H9 (cell line): ENCODE measurements around the gene STAC2. TPM values are rescaled to one million over a fixed set of nuclear protein-coding genes. Genes with fewer than 3 reads are reported as not detected.
A peak's percentile ranks its signal among the peaks of the same experiment; 100 is the strongest.

Experiments
- DNase-seq: peaks from one replicate; pipeline ENCODE4 v3.0.0-alpha.2; 2017
- H2AFZ ChIP-seq: one replicate; pipeline ENCODE4 v1.6.1; 2013; ENCODE audit warnings: mild to moderate bottlenecking, low read length, control low read depth, moderate library complexity
- H2AK5ac ChIP-seq: 2 replicates; pipeline ENCODE4 v1.6.1; 2013; ENCODE audit warnings: low read length, control low read depth, mixed read lengths; ENCODE audit not compliant: insufficient read length
- H2BK120ac ChIP-seq: one replicate; pipeline ENCODE4 v1.6.1; 2013; ENCODE audit warnings: low read depth, mild to moderate bottlenecking, low read length, control low read depth, inconsistent platforms; ENCODE audit not compliant: poor library complexity, severe bottlenecking
- H2BK12ac ChIP-seq: 2 replicates; pipeline ENCODE4 v1.6.1; 2013; ENCODE audit warnings: low read length, control low read depth, mixed read lengths, low read depth; ENCODE audit not compliant: insufficient read length
- H2BK15ac ChIP-seq: 2 replicates; pipeline ENCODE4 v1.6.1; 2013; ENCODE audit warnings: low read depth, low read length, control low read depth
- H2BK20ac ChIP-seq: one replicate; pipeline ENCODE4 v1.6.1; 2013; ENCODE audit warnings: low read depth, mild to moderate bottlenecking, low read length, control low read depth, inconsistent platforms; ENCODE audit not compliant: poor library complexity, severe bottlenecking
- H2BK5ac ChIP-seq: 2 replicates; pipeline ENCODE4 v1.6.1; 2013; ENCODE audit warnings: low read length, control low read depth, mixed read lengths; ENCODE audit not compliant: insufficient read length
- H3K14ac ChIP-seq: 2 replicates; pipeline ENCODE4 v1.6.1; 2013; ENCODE audit warnings: low read length, control low read depth; ENCODE audit not compliant: insufficient read depth
- H3K18ac ChIP-seq: 2 replicates; pipeline ENCODE4 v1.6.1; 2013; ENCODE audit warnings: low read depth, mild to moderate bottlenecking, mixed read lengths, low read length, control low read depth; ENCODE audit not compliant: insufficient read length
- H3K23ac ChIP-seq: 2 replicates; pipeline ENCODE4 v1.6.1; 2013; ENCODE audit warnings: low read length, control low read depth, mixed read lengths, low read depth; ENCODE audit not compliant: insufficient read length
- H3K23me2 ChIP-seq: 2 replicates; pipeline ENCODE4 v1.6.1; 2013; ENCODE audit warnings: low read depth, mild to moderate bottlenecking, mixed read lengths, low read length, control low read depth; ENCODE audit not compliant: insufficient read length, poor library complexity, severe bottlenecking
- H3K27ac ChIP-seq: 2 replicates; pipeline ENCODE4 v1.5.1; 2013; ENCODE audit warnings: low read length, control low read depth, mixed read lengths, low read depth; ENCODE audit not compliant: insufficient read length
- H3K27me3 ChIP-seq: 2 replicates; pipeline ENCODE4 v1.6.1; 2013; ENCODE audit warnings: low read length, control low read depth, inconsistent platforms; ENCODE audit not compliant: insufficient read depth
- H3K4ac ChIP-seq: 2 replicates; pipeline ENCODE4 v1.6.1; 2013; ENCODE audit warnings: low read depth, mild to moderate bottlenecking, control low read depth, inconsistent platforms, low read length, moderate library complexity
- H3K4me1 ChIP-seq: 2 replicates; pipeline ENCODE4 v1.6.1; 2013; ENCODE audit warnings: low read length, control low read depth, inconsistent platforms; ENCODE audit not compliant: insufficient read depth
- H3K4me2 ChIP-seq: 2 replicates; pipeline ENCODE4 v1.6.1; 2013; ENCODE audit warnings: low read length, control low read depth, mixed read lengths; ENCODE audit not compliant: insufficient read length, insufficient read depth
- H3K56ac ChIP-seq: 2 replicates; pipeline ENCODE4 v1.6.1; 2013; ENCODE audit warnings: low read depth, mild to moderate bottlenecking, mixed read lengths, low read length, control low read depth; ENCODE audit not compliant: insufficient read length
- H3K79me1 ChIP-seq: 2 replicates; pipeline ENCODE4 v1.6.1; 2013; ENCODE audit warnings: low read depth, mild to moderate bottlenecking, moderate library complexity, low read length, control low read depth, inconsistent platforms; ENCODE audit not compliant: insufficient read depth, poor library complexity, severe bottlenecking
- H3K79me2 ChIP-seq: 2 replicates; pipeline ENCODE4 v1.6.1; 2013; ENCODE audit warnings: low read length, control low read depth, inconsistent platforms; ENCODE audit not compliant: insufficient read depth
- H3K9ac ChIP-seq: 2 replicates; pipeline ENCODE4 v1.6.1; 2013; ENCODE audit warnings: low read length, control low read depth, mixed read lengths; ENCODE audit not compliant: insufficient read length; ENCODE audit errors: extremely low read depth
- H3K9me3 ChIP-seq: one replicate; pipeline ENCODE4 v1.6.1; 2013; ENCODE audit warnings: low read depth, low read length, inconsistent platforms; ENCODE audit not compliant: control insufficient read depth
- H3T11ph ChIP-seq: one replicate; pipeline ENCODE4 v1.6.1; 2013; ENCODE audit warnings: mild to moderate bottlenecking, low read length, control low read depth, inconsistent platforms
- H4K20me1 ChIP-seq: one replicate; pipeline ENCODE4 v1.6.1; 2013; ENCODE audit not compliant: control insufficient read depth, insufficient read length, insufficient read depth
- H4K5ac ChIP-seq: 2 replicates; pipeline ENCODE4 v1.6.1; 2013; ENCODE audit warnings: low read depth, mild to moderate bottlenecking, mixed read lengths, low read length, control low read depth; ENCODE audit not compliant: insufficient read length
- H4K8ac ChIP-seq: replicated peaks from 2 replicates; pipeline ENCODE4 v1.6.1; 2013; ENCODE audit warnings: low read length, control low read depth, mixed read lengths, low read depth; ENCODE audit not compliant: insufficient read length
- H4K91ac ChIP-seq: 2 replicates; pipeline ENCODE4 v1.6.1; 2013; ENCODE audit warnings: low read depth, mild to moderate bottlenecking, moderate library complexity, mixed read lengths, low read length, control low read depth; ENCODE audit not compliant: insufficient read length
- H3K27ac Mint-ChIP-seq, 3 experiments: 2 replicates in 2 of 3; 3 replicates in 1 of 3; pipeline ENCODE4 v1.8.0; 2020 to 2021; ENCODE audit warnings: mixed read lengths in 3 of 3, mild to moderate bottlenecking in 1 of 3, moderate library complexity in 1 of 3
- H3K27me3 Mint-ChIP-seq: 2 replicates; pipeline ENCODE4 v1.8.0; 2021; ENCODE audit warnings: low read depth, mild to moderate bottlenecking, moderate library complexity, mixed read lengths
- H3K36me3 Mint-ChIP-seq, 3 experiments: 2 replicates in 2 of 3; 3 replicates in 1 of 3; pipeline ENCODE4 v1.8.0; 2020 to 2021; ENCODE audit warnings: low read depth in 3 of 3, mixed read lengths in 3 of 3; ENCODE audit not compliant: insufficient read depth in 1 of 3
- H3K4me1 Mint-ChIP-seq, 2 experiments: 2 replicates each; pipeline ENCODE4 v1.8.0; 2020; ENCODE audit warnings: mixed read lengths in 2 of 2
- H3K4me3 Mint-ChIP-seq, 2 experiments: 2 replicates in 1 of 2; 3 replicates in 1 of 2; pipeline ENCODE4 v1.8.0; 2020 to 2021; ENCODE audit warnings: mild to moderate bottlenecking in 2 of 2, mixed read lengths in 2 of 2, moderate library complexity in 1 of 2
- H3K9me3 Mint-ChIP-seq, 2 experiments: 2 replicates in 1 of 2; 3 replicates in 1 of 2; pipeline ENCODE4 v1.8.0; 2020; ENCODE audit warnings: mild to moderate bottlenecking in 2 of 2, mixed read lengths in 2 of 2, moderate library complexity in 1 of 2
- WGBS: extraction: QIAGEN DNeasy Blood & Tissue Kit; methylation state at CpG from one replicate; pipeline ENCODE4 v1.1.7; 2013; ENCODE audit warnings: missing lambda C conversion rate, low lambda C conversion rate, mixed read lengths; ENCODE audit not compliant: insufficient read length; ENCODE audit errors: extremely low coverage; 5-methylcytosine and 5-hydroxymethylcytosine counted together
- total RNA-seq: library from RNA; stranded (reverse); gene quantifications from 2 replicates; pipeline ENCODE4 v1.2.1, GENCODE V29; 2021
- TF ChIP-seq, protein P1 (sequence below): fragments of 200-600 bp; sonication (generic); conservative IDR thresholded peaks from 3 replicates; pipeline ENCODE4 v1.8.0; 2021; ENCODE audit warnings: antibody characterized with exemption, mild to moderate bottlenecking

Gene STAC2
- total RNA-seq, 1 experiment from 2014 or later = 2.5 TPM

DNA sequence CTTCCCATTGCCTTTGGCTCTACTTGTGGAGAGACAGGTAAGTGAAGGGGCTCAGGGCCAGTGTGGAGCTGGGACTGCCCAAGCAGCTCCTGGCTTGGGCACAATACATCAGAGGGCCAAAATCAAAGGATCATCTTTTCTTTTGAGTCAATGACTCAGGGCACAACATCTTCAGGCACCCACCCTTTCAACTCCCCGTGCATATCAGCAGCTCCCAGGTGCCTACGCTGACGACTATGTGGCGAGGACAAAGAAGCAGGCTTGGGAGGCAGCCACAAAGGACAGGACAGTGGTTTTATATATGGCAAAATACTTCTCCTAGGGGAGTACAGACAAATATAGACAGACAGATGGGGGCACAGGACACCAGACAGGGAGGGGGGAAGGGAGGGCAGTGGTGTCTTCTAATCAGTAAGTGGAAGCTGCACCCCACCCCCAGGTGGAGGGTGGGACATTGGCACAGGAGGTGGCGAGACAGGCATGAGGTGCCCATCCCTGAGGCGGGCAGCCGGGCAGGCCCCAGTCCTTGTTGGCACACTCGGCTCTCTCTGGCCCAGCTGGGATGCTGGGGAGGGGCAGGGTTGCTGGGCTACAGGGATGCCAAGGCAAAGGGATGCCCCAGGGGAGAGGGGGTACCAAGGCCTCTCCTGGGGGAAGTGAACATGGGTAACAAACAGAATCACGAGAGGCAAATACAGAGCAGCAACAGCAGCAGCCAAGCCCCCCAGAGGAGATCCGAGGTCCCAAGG lies 52.0 kb downstream of the STAC2 start:
- no peak overlapping the region for H3K23ac ChIP-seq
- peak; percentile 36 for DNase-seq
- H3K14ac ChIP-seq = no peak overlapping the region; the same call in 1 of the 2 replicates
- no peak overlapping the region for H2BK12ac ChIP-seq
- H2AFZ ChIP-seq = no peak overlapping the region
- Mint-ChIP-seq H3K4me1 (peaks cover 31 to 52% of the 10 kb centered on the region in 2 experiments), H3K36me3 (peaks cover 7 to 33% (median 15%) of the 10 kb centered on the region in 3 experiments), H3K27me3 (peaks cover 13% of the 10 kb centered on the region), H3K9me3 (peaks cover 0 to 3% of the 10 kb centered on the region in 2 experiments; a peak in 1 of 5 replicates), H3K4me3 (no peak overlapping the region; a peak in 1 of 5 replicates), H3K27ac (peak overlapping the region in 1 of 3 experiments; percentile 34; a peak in 1 of 7 replicates)
- no peaks in the 10 kb centered on the region for H4K20me1 ChIP-seq
- H2BK120ac ChIP-seq = no peak overlapping the region
- no peak overlapping the region for H3K18ac ChIP-seq
- H4K5ac ChIP-seq = no peak overlapping the region
- H3K27me3 ChIP-seq = no peaks in the 10 kb centered on the region
- TF ChIP-seq, protein P1, sequence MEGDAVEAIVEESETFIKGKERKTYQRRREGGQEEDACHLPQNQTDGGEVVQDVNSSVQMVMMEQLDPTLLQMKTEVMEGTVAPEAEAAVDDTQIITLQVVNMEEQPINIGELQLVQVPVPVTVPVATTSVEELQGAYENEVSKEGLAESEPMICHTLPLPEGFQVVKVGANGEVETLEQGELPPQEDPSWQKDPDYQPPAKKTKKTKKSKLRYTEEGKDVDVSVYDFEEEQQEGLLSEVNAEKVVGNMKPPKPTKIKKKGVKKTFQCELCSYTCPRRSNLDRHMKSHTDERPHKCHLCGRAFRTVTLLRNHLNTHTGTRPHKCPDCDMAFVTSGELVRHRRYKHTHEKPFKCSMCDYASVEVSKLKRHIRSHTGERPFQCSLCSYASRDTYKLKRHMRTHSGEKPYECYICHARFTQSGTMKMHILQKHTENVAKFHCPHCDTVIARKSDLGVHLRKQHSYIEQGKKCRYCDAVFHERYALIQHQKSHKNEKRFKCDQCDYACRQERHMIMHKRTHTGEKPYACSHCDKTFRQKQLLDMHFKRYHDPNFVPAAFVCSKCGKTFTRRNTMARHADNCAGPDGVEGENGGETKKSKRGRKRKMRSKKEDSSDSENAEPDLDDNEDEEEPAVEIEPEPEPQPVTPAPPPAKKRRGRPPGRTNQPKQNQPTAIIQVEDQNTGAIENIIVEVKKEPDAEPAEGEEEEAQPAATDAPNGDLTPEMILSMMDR = no peak
- no peaks in the 10 kb centered on the region; the same call in 1 of the 2 replicates for H3K4me1 ChIP-seq
- H4K91ac ChIP-seq = no peak overlapping the region
- no peak overlapping the region for H3K4ac ChIP-seq
- H2BK15ac ChIP-seq = no peak overlapping the region
- WGBS = no CpG with 5 or more reads among the region's 10 CpGs
- no peak overlapping the region for H2BK5ac ChIP-seq
- no peak overlapping the region for H3K9ac ChIP-seq
- no peak overlapping the region for H4K8ac ChIP-seq
- H3K56ac ChIP-seq = no peak overlapping the region
- H3K4me2 ChIP-seq = no peak overlapping the region
- H3T11ph ChIP-seq = no peak overlapping the region
- H2BK20ac ChIP-seq = no peak overlapping the region
- H3K23me2 ChIP-seq = no peaks in the 10 kb centered on the region
- H3K79me1 ChIP-seq = no peaks in the 10 kb centered on the region
- H2AK5ac ChIP-seq = no peak overlapping the region
- H3K27ac ChIP-seq = no peak overlapping the region
- H3K79me2 ChIP-seq = no peaks in the 10 kb centered on the region
- no peaks in the 10 kb centered on the region for H3K9me3 ChIP-seq
